Fibroblast of pulmonary artery (primary cell): Measurements from ENCODE around the gene ANKS1B.

Experiments
- DNase-seq: peaks from one replicate; pipeline ENCODE4 v3.0.0-alpha.2; 2010; ENCODE audit warnings: low read depth
- H3K4me3 ChIP-seq: replicated peaks from 2 replicates; pipeline ENCODE4 v1.5.1; 2011; ENCODE audit warnings: low read depth, mild to moderate bottlenecking, control low read depth, low read length, moderate library complexity
- TF ChIP-seq, protein P1 (sequence below): IDR thresholded peaks from 2 replicates; pipeline ENCODE4 v1.5.1; 2011; ENCODE audit warnings: mild to moderate bottlenecking, control low read depth, low read length, inconsistent platforms; ENCODE audit errors: missing control alignments

ANKS1B gene

DNA sequence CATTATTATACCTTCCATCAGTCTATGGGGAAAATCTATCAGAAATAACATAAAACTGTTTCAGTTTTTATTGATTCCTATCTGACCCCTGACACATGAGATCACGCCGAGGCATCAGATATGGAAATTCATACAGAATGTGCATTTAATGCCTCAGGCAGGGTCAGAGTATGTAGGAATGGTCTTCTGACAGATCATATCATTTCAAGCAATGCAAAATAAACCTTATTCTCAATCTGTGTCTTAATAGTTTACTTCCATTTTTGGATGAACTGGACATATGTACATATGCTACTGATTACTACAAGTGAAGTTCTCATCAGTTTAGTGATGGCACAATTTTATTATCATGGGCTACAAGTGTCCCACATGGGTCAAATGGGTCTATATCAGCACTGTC, 150.0 kb downstream of the ANKS1B start:
- H3K4me3 ChIP-seq, result no peak overlapping the region
- no peak for DNase-seq
- TF ChIP-seq, protein P1, sequence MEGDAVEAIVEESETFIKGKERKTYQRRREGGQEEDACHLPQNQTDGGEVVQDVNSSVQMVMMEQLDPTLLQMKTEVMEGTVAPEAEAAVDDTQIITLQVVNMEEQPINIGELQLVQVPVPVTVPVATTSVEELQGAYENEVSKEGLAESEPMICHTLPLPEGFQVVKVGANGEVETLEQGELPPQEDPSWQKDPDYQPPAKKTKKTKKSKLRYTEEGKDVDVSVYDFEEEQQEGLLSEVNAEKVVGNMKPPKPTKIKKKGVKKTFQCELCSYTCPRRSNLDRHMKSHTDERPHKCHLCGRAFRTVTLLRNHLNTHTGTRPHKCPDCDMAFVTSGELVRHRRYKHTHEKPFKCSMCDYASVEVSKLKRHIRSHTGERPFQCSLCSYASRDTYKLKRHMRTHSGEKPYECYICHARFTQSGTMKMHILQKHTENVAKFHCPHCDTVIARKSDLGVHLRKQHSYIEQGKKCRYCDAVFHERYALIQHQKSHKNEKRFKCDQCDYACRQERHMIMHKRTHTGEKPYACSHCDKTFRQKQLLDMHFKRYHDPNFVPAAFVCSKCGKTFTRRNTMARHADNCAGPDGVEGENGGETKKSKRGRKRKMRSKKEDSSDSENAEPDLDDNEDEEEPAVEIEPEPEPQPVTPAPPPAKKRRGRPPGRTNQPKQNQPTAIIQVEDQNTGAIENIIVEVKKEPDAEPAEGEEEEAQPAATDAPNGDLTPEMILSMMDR, result no peak

DNA sequence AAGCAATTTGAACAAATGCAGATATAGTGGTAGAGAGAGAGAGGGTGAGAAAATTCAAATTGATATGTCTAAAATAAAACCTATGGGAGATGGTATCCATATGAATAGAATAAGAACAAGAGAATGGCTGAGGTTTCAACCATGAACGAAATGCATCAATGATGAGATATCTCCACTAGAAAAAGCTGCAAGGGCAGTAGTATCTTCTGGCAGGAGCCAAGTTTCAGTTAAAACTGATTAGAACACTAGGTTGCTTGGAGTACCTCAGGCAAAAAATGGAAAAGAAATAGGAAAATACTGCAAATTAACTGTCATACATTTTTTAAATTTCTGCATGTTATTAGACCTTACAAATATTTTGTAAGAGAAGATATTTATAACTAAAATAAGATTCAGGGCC, 151.3 kb downstream of the ANKS1B start:
- no peak overlapping the region for H3K4me3 ChIP-seq
- DNase-seq, result no peak
- TF ChIP-seq, protein P1, result no peak

DNA sequence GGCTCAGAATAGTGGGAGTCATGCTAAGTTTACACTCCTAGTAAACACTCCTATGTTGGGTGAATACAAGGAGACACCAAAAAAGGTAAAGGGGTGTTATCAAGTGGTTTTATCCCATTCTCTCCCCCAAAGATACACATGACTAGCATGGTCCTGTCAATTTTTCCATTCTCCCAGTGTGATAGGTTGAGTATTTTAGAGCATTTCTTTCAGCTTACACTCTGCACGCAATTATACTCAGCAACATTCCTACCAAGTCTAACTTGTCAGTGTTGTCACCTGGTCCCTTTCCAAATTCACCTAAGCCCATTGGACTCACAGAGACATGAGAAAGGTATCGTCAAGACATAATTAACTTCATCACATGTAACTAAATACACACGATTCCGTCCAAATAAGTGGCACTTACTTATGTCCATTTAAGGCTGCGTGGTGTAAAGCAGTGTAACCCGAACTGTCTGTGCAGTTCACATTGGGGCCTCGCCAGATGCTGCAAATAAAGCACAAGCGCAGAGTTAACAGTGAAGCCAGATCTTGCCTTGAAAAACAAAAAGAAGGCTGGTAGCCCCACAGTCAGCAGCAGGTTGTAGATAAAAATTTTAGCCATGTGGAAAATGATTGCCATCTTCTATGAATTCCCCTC, 159.7 kb downstream of the ANKS1B start:
- DNase-seq, result no peak
- TF ChIP-seq, protein P1, result no peak
- no peak overlapping the region for H3K4me3 ChIP-seq

DNA sequence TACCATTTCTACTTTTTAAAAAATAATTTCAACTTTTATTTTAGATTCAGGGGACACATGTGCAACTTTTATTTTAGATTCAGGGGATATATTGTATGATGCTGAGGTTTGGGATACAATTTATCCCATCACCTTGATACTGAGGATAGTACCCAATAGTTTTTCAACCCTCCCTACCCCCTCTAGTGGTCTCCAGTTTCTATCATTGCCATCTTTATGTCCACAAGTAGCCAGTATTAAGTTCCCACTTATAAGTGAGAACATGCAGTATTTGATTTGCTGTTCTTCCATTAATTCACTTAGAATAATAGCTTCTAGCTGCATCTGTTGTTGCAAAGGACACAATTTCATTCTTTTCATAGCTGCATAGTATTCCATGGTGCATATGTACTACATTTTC, 162.5 kb downstream of the ANKS1B start:
- TF ChIP-seq, protein P1, result no peak
- no peak overlapping the region for H3K4me3 ChIP-seq
- no peak for DNase-seq

DNA sequence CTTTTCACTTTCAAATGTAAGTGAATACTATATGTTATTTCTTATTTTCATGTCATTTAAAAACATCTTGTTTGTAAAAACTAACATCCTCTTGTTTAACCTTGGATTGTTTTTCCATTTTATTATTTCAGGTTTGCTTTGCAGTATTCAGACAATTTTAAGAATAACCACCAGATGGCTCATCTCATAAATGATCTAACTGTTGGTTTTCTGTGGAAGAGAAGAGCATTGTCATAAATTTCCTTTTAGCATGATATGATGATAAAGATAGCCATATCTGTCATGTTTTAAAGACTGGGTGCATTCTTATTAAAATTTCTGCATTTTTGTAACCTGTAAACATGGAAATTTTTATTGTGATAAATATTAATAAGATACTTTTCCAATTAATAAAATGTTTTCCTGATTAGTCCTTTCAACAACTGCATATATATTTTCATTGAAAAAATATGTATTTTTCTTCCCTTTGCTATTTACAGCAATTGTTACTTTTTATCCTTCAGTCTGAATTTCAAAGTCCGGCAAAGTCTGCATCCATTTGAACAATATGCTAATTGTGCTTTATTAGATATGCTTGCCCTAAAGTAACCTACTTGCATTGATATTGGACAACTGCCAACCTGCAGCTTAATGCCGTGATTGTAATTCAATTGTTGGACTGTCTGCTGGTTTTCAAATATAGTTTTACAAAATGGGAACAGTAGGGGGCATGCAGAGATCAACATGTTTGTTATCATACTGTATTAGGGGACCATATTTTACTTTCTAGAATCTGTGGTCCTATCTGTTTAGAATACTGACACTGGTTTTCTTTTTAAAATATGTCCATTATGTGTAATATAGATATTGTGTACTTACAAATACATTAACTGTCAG, 173.8 kb downstream of the ANKS1B start:
- TF ChIP-seq, protein P1, result peak; percentile 40
- DNase-seq, result peak; percentile 36
- no peak overlapping the region for H3K4me3 ChIP-seq

DNA sequence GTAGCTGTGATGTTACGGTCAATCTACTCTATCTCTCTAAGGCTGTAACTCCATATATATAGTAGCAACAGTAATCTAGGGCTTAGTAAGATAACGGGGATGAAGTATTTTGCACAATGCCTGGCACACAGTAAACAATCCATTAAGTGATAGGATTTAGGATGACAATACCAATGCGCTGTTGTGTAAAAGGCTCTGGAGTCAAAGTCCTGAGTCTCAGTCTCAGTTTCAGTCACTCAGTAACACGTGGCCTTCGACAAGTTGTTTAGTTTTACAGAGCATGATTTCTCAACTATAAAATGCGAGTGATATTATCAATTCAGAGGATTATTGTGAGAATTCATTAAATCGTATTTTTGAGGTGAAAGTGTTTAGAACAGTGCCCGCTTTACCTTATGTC, 174.8 kb downstream of the ANKS1B start:
- TF ChIP-seq, protein P1, result no peak
- H3K4me3 ChIP-seq, result no peak overlapping the region
- DNase-seq, result no peak
